B cell (primary cell): ENCODE data around the gene PRAME. TPM values are rescaled to one million over a fixed set of nuclear protein-coding genes. Genes with fewer than 3 reads are reported as not detected.
A peak's percentile ranks its signal among the peaks of the same experiment; 100 is the strongest.

ENCODE experiments used
- ATAC-seq: fragments of 200-7000 bp; cut with Tn5 transposase; one replicate; pipeline ENCODE4 v1.10.0; 2021; ENCODE audit warnings: low read depth, mild to moderate bottlenecking, moderate number of reproducible peaks, moderate library complexity
- CTCF ChIA-PET: fragments of 350-600 bp; sonication (Branson Sonifier 250); formaldehyde crosslinking; loops from one replicate; lab custom pipeline; 2021; ENCODE audit warnings: antibody characterized with exemption, inconsistent platforms; lab: Charles Lee
- POLR2A ChIA-PET: fragments of 350-600 bp; sonication (Branson Sonifier 250); formaldehyde crosslinking; loops from one replicate; lab custom pipeline; 2021; ENCODE audit warnings: antibody characterized with exemption; lab: Charles Lee
- DNase-seq: peaks from one replicate; pipeline ENCODE4 v3.0.0; 2013
- H2AFZ ChIP-seq: 2 replicates; pipeline ENCODE4 v1.6.1; 2012; ENCODE audit warnings: mild to moderate bottlenecking, low read depth, low read length; ENCODE audit not compliant: insufficient read depth, poor library complexity, severe bottlenecking
- H3K27ac ChIP-seq, 2 donors: 1 replicate in 1 of 2; 2 replicates in 1 of 2; pipeline ENCODE4 v1.5.1; 2012 to 2013; ENCODE audit warnings: low read length in 2 of 2, mild to moderate bottlenecking in 2 of 2, moderate library complexity in 1 of 2
- H3K27me3 ChIP-seq, 4 experiments: fragments of 200-600 bp in 1 of 4; sonication (generic) in 1 of 4; replicated peaks in 1 of 4; 1 replicate in 2 of 4; 2 replicates in 2 of 4; pipeline versions ENCODE4 v1.6.1 to v1.7.0; 2013 to 2016; ENCODE audit warnings: low read length in 3 of 4, mild to moderate bottlenecking in 2 of 4, mixed read lengths in 1 of 4, moderate library complexity in 1 of 4; ENCODE audit not compliant: insufficient read depth in 4 of 4, control insufficient read depth in 3 of 4; ENCODE audit errors: control extremely low read depth in 1 of 4
- H3K36me3 ChIP-seq, 2 experiments: replicated peaks in 1 of 2; 1 replicate in 1 of 2; 2 replicates in 1 of 2; pipeline versions ENCODE4 v1.6.1 to v1.7.1; 2013; ENCODE audit warnings: low read length in 1 of 2; ENCODE audit not compliant: insufficient read depth in 2 of 2, control insufficient read depth in 1 of 2; ENCODE audit errors: control extremely low read depth in 1 of 2, extremely low read depth in 1 of 2
- H3K4me1 ChIP-seq, 2 donors: fragments of 200-600 bp in 1 of 2; sonication (generic) in 1 of 2; 1 replicate in 1 of 2; 2 replicates in 1 of 2; pipeline versions ENCODE4 v1.5.1 to v1.6.1; 2013 to 2017; ENCODE audit warnings: low read length in 2 of 2; ENCODE audit not compliant: control insufficient read depth in 2 of 2, insufficient read depth in 2 of 2
- H3K4me2 ChIP-seq: replicated peaks from 2 replicates; pipeline ENCODE3; 2012; ENCODE audit warnings: mild to moderate bottlenecking, low read depth, low read length; ENCODE audit not compliant: poor library complexity, severe bottlenecking
- H3K4me3 ChIP-seq, 5 experiments: fragments of 200-600 bp in 1 of 5; sonication (generic) in 1 of 5; 1 replicate in 3 of 5; 2 replicates in 2 of 5; pipeline versions ENCODE4 v1.5.1 to v1.7.0; 2011 to 2016; ENCODE audit warnings: low read length in 4 of 5, mild to moderate bottlenecking in 4 of 5, low read depth in 2 of 5, control low read depth in 1 of 5, moderate library complexity in 1 of 5; ENCODE audit not compliant: insufficient read depth in 1 of 5; ENCODE audit errors: control extremely low read depth in 1 of 5, extremely low read depth in 1 of 5
- H3K79me2 ChIP-seq: fragments of 200-600 bp; sonication (generic); one replicate; pipeline ENCODE4 v1.6.0; 2016; ENCODE audit warnings: low read length; ENCODE audit not compliant: control insufficient read depth, insufficient read depth
- H3K9ac ChIP-seq: fragments of 200-600 bp; sonication (generic); 2 replicates; pipeline ENCODE4 v1.6.1; 2017; ENCODE audit warnings: mild to moderate bottlenecking, low read length, moderate library complexity
- H3K9me3 ChIP-seq, 3 donors: one replicate each; pipeline versions ENCODE4 v1.6.1 to v1.7.1; 2013; ENCODE audit warnings: low read length in 2 of 3; ENCODE audit not compliant: control insufficient read depth in 2 of 3, insufficient read depth in 1 of 3; ENCODE audit errors: control extremely low read depth in 1 of 3
- H4K20me1 ChIP-seq: 2 replicates; pipeline ENCODE4 v1.6.0; 2012; ENCODE audit warnings: mild to moderate bottlenecking, low read length; ENCODE audit not compliant: insufficient read depth, control insufficient read depth, poor library complexity, severe bottlenecking
- H3K27ac Mint-ChIP-seq: one replicate; pipeline ENCODE4 v1.8.0; 2021; ENCODE audit warnings: mixed read lengths
- H3K27me3 Mint-ChIP-seq: one replicate; pipeline ENCODE4 v1.8.0; 2021; ENCODE audit warnings: mixed read lengths
- H3K4me1 Mint-ChIP-seq: one replicate; pipeline ENCODE4 v1.8.0; 2021; ENCODE audit warnings: mixed read lengths
- H3K4me3 Mint-ChIP-seq: one replicate; pipeline ENCODE4 v1.8.0; 2021; ENCODE audit warnings: mixed read lengths
- H3K9me3 Mint-ChIP-seq: one replicate; pipeline ENCODE4 v1.8.0; 2022; ENCODE audit warnings: mixed read lengths; ENCODE audit not compliant: insufficient read depth
- EZH2 ChIP-seq: IDR thresholded peaks from 2 replicates; pipeline ENCODE4 v1.6.1; 2012; ENCODE audit warnings: borderline replicate concordance, low read depth, mild to moderate bottlenecking, moderate library complexity, low read length; ENCODE audit not compliant: insufficient read depth, poor library complexity, severe bottlenecking
- WGBS: methylation state at CpG from one replicate; pipeline ENCODE4 v1.1.5; 2013; ENCODE audit warnings: missing lambda C conversion rate; ENCODE audit not compliant: insufficient coverage; 5-methylcytosine and 5-hydroxymethylcytosine counted together
- intact Hi-C: fragments of 100-400 bp; cut with micrococcal nuclease; formaldehyde crosslinking; loops from one replicate; pipeline ENCODE4 v1.10.0; 2022
- polyA plus RNA-seq: library from polyadenylated mRNA; depleted of rRNA; stranded (reverse); fragments of >200 nt; gene quantifications from 2 replicates; pipeline ENCODE4 v1.2.3, GENCODE V29; 2012
- total RNA-seq, 2 donors: library from RNA; stranded (reverse); fragments of 120-200 nt in 1 of 2; gene quantifications; 1 replicate in 1 of 2; 2 replicates in 1 of 2; pipeline versions ENCODE4 v1.2.3 to v1.2.4, GENCODE V29; 2013 to 2022
- TF ChIP-seq, protein P1 (sequence below): fragments of 200-600 bp; IDR thresholded peaks from one replicate; pipeline ENCODE4 v1.8.0; 2022; ENCODE audit warnings: antibody characterized with exemption, mild to moderate bottlenecking

The PRAME gene
- total and polyA plus RNA-seq, 2 donors (not counting 1 experiment from before 2014, with no cell fraction given) = 0.63 TPM; not detected in 1

DNA sequence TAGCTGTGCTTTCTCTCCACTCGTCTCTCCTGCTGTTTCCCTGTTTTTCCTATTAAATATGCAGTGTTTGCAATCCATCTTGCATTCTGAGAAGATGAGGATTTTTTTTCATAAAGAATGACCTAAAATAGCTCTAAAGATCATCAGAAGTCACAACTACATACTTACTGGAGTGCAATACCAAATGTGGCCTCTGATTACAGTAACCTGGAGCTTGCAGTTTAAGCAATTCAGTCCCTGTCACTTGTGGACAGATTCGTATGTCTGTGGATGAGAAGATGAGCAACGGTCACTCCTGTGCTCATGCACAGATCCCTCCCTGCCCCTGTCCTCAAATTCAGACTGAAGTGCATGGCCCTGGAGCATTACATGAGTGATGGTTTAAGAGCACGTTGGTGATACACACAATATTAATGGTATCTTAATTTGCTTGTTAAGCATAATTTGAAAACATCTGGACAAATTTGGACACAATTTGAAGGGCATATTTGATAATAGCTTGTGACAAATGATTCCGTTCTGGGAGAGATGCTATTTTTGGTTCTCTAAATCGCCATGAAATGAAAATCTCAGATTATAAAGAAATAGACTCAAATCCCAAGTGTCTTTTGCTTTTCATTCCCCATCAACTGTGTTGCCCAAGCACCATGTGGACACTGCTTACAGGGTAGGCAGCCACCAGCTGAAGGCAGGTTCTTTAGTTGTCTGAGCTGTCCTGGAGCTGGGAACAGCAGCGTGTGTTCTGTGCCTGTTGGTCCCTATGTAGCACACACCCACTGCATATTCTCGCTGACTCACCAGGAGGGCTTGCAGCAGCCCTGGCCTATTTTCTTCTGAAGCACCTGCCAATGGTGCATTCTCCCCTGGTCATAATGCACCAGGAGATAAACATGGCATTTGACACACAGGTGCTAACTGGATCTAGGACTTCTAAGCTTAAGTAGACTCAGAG, 32.6 kb upstream of the PRAME start:
- Histone ChIP-seq H3K9me3 (peaks cover 0 to 8% (median 0%) of the 10 kb centered on the region in 3 donors), H3K27ac (no peak overlapping the region), H2AFZ (no peak overlapping the region), H3K79me2 (no peaks in the 10 kb centered on the region), H3K4me1 (peaks cover 30 to 34% of the 10 kb centered on the region in 2 donors), H3K4me2 (no peak overlapping the region), H4K20me1 (no peaks in the 10 kb centered on the region), H3K4me3 (no peak overlapping the region), H3K27me3 (no peaks in the 10 kb centered on the region), H3K36me3 (no peaks in the 10 kb centered on the region), H3K9ac (no peak overlapping the region)
- ChIA-PET CTCF (interaction anchor here (0.9 to 6.9 kb wide), 17 partner anchors 9 to 369 kb away, joined by 3 to 66 read pairs (median 5); no protein-coding TSS in a partner anchor), POLR2A (no interaction called here)
- ATAC-seq (no peak), DNase-seq (no peak)
- Mint-ChIP-seq H3K27me3 (no peaks in the 10 kb centered on the region), H3K9me3 (no peaks in the 10 kb centered on the region), H3K4me1 (peaks cover 29% of the 10 kb centered on the region), H3K4me3 (no peak overlapping the region), H3K27ac (no peak overlapping the region)
- WGBS = 88% methylated on average over 2 of the region's 8 CpGs
- no peak for TF ChIP-seq EZH2
- TF ChIP-seq, protein P1, sequence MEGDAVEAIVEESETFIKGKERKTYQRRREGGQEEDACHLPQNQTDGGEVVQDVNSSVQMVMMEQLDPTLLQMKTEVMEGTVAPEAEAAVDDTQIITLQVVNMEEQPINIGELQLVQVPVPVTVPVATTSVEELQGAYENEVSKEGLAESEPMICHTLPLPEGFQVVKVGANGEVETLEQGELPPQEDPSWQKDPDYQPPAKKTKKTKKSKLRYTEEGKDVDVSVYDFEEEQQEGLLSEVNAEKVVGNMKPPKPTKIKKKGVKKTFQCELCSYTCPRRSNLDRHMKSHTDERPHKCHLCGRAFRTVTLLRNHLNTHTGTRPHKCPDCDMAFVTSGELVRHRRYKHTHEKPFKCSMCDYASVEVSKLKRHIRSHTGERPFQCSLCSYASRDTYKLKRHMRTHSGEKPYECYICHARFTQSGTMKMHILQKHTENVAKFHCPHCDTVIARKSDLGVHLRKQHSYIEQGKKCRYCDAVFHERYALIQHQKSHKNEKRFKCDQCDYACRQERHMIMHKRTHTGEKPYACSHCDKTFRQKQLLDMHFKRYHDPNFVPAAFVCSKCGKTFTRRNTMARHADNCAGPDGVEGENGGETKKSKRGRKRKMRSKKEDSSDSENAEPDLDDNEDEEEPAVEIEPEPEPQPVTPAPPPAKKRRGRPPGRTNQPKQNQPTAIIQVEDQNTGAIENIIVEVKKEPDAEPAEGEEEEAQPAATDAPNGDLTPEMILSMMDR = peak; percentile 19
- intact Hi-C loops = loop anchor here (5.0 kb wide), 2 partner anchors 76 to 156 kb away; no protein-coding TSS in a partner anchor
